Stomach (tissue), 4 donors: ENCODE measurements around the gene CSTF1.

Experiments
- POLR2A ChIP-seq, 4 donors: fragments of 450-650 bp; IDR thresholded peaks; one replicate each; pipeline ENCODE4 v1.6.1; 2016; ENCODE audit warnings: antibody characterized with exemption in 4 of 4, control low read depth in 2 of 4, mild to moderate bottlenecking in 1 of 4, moderate library complexity in 1 of 4
- POLR2AphosphoS5 ChIP-seq, 3 donors: sonication (generic); formaldehyde crosslinking; IDR thresholded peaks; one replicate each; pipeline ENCODE4 v1.6.1; 2016; ENCODE audit warnings: antibody characterized with exemption in 3 of 3
- TF ChIP-seq, protein P1 (sequence below), 7 experiments: fragments of 450-650 bp in 4 of 7; fragments of 200-600 bp in 3 of 7; sonication (generic) in 3 of 7; IDR thresholded peaks; one replicate each; pipeline ENCODE4 v1.5.1; 2016 to 2019; ENCODE audit warnings: antibody characterized with exemption in 7 of 7, control low read depth in 2 of 7, mild to moderate bottlenecking in 1 of 7

DNA sequence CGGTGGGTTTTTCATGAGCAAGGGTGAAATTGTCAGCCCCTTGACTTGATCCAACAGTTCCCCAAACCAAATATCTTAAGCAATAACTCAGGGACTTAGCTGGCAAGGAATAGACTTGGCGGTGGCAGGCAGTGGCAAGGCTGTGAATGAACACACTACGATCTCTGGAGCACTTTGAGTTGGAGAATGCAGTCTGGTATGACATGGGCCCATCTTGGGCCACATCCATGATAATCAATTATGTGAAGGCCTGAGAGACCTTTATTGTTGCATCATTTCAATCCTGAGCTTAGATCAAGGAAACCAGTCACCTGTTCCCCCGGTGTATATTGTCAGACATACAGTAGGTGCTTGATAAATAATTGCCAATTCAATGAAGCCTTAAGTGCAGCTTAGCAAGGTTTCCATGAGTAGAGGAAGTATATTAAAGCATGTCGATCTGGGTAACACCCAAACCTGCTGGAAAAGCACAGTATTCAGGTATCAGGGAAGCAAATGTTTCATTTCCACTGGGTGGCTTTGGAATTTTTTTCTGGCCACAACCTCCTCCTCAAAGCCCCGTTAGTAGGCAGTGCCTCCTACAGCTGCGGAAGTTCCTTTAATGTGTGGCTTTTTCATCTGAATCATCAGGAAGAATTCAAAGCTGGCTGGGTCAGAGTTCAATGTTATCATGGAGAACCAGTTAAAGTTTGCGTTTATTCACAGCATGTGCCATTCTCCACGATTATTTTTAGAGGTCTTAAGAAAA lies 29.8 kb downstream of the CSTF1 start:
- TF ChIP-seq POLR2A (IDR thresholded peaks at IDR 0.05) (no peak), POLR2AphosphoS5 (IDR thresholded peaks at IDR 0.05) (no peak)
- TF ChIP-seq, protein P1, sequence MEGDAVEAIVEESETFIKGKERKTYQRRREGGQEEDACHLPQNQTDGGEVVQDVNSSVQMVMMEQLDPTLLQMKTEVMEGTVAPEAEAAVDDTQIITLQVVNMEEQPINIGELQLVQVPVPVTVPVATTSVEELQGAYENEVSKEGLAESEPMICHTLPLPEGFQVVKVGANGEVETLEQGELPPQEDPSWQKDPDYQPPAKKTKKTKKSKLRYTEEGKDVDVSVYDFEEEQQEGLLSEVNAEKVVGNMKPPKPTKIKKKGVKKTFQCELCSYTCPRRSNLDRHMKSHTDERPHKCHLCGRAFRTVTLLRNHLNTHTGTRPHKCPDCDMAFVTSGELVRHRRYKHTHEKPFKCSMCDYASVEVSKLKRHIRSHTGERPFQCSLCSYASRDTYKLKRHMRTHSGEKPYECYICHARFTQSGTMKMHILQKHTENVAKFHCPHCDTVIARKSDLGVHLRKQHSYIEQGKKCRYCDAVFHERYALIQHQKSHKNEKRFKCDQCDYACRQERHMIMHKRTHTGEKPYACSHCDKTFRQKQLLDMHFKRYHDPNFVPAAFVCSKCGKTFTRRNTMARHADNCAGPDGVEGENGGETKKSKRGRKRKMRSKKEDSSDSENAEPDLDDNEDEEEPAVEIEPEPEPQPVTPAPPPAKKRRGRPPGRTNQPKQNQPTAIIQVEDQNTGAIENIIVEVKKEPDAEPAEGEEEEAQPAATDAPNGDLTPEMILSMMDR (IDR thresholded peaks at IDR 0.05): no peak
